GM19193 (cell line): ENCODE data around the gene ARL2BP.
A peak's percentile ranks its signal among the peaks of the same experiment; 100 is the strongest.

Source experiments
- POLR2A ChIP-seq: IDR thresholded peaks from 4 replicates; pipeline ENCODE4 v1.6.1; 2011; ENCODE audit not compliant: insufficient read depth, insufficient read length; ENCODE audit errors: extremely low read depth

The ARL2BP gene

GRCh38 chr16:57244767-57245471 lies at the start of gene ARL2BP:
Gene ARL2BP, plus strand, starts transcription at chr16:57245259. Its CDS starts 109 bp downstream, at chr16:57245368.
- TF ChIP-seq POLR2A = peak; percentile 91

GRCh38 chr16:57196286-57196685 lies 48.8 kb upstream of the ARL2BP start:
- TF ChIP-seq POLR2A = no peak

- no peak for TF ChIP-seq POLR2A
Observed at GRCh38 chr16:57196753-57197152, 48.3 kb upstream of the ARL2BP start.

GRCh38 chr16:57202095-57202886 lies 42.8 kb upstream of the ARL2BP start:
- no peak for TF ChIP-seq POLR2A

- no peak for TF ChIP-seq POLR2A
Observed at GRCh38 chr16:57203451-57203850, 41.6 kb upstream of the ARL2BP start.

GRCh38 chr16:57204675-57205074 lies 40.4 kb upstream of the ARL2BP start:
- no peak for TF ChIP-seq POLR2A

- no peak for TF ChIP-seq POLR2A
Observed at GRCh38 chr16:57208926-57209325, 36.1 kb upstream of the ARL2BP start.

GRCh38 chr16:57209780-57210179 lies 35.3 kb upstream of the ARL2BP start:
- TF ChIP-seq POLR2A = no peak

GRCh38 chr16:57213462-57213861 lies 31.6 kb upstream of the ARL2BP start:
- no peak for TF ChIP-seq POLR2A

GRCh38 chr16:57216968-57217367 lies 28.1 kb upstream of the ARL2BP start:
- no peak for TF ChIP-seq POLR2A

GRCh38 chr16:57223057-57223456 lies 22.0 kb upstream of the ARL2BP start:
- TF ChIP-seq POLR2A = no peak

GRCh38 chr16:57224651-57225335 lies 20.3 kb upstream of the ARL2BP start:
- no peak for TF ChIP-seq POLR2A

GRCh38 chr16:57225978-57226377 lies 19.1 kb upstream of the ARL2BP start:
- no peak for TF ChIP-seq POLR2A

GRCh38 chr16:57226701-57227621 lies 18.1 kb upstream of the ARL2BP start:
- TF ChIP-seq POLR2A = no peak
